Fibroblast of the aortic adventitia (primary cell): ENCODE results near the gene KMT2B. TPM values are rescaled to one million over a fixed set of nuclear protein-coding genes. Genes with fewer than 3 reads are reported as not detected.

Experiments
- DNase-seq: peaks from one replicate; pipeline ENCODE4 v3.0.0-alpha.2; 2010; ENCODE audit warnings: low read depth
- H3K4me3 ChIP-seq: 2 replicates; pipeline ENCODE4 v1.5.1; 2011; ENCODE audit warnings: low read depth, mild to moderate bottlenecking, control low read depth, low read length, moderate library complexity
- total RNA-seq: library from RNA; depleted of rRNA; stranded (reverse); fragments of >200 nt; gene quantifications from 2 replicates; pipeline ENCODE4 v1.2.3, GENCODE V29; 2012; ENCODE audit warnings: low replicate concordance
- TF ChIP-seq, protein P1 (sequence below): IDR thresholded peaks from 2 replicates; pipeline ENCODE4 v1.5.1; 2011; ENCODE audit warnings: mild to moderate bottlenecking, low read length, control low read depth, inconsistent platforms; ENCODE audit not compliant: insufficient read depth

KMT2B gene
- total RNA-seq, 1 donor, result 6.8 TPM

DNA sequence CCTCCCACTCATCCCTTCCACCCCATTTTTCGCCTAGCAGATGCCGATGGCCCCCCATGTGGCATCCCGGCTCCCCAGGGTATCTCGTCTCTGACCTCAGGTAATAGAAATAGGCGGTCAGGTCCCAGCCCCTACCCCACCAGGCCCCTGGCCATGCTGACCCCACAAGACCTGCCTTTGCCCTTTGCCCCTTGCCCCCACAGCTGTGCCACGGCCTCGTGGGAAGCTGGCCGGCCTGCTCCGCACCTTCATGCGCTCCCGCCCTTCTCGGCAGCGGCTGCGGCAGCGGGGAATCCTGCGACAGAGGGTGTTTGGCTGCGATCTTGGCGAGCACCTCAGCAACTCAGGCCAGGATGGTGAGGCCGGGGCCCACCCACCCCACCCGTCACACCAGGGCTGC, 62.9 kb downstream of the KMT2B start:
- DNase-seq, result no peak
- TF ChIP-seq, protein P1, sequence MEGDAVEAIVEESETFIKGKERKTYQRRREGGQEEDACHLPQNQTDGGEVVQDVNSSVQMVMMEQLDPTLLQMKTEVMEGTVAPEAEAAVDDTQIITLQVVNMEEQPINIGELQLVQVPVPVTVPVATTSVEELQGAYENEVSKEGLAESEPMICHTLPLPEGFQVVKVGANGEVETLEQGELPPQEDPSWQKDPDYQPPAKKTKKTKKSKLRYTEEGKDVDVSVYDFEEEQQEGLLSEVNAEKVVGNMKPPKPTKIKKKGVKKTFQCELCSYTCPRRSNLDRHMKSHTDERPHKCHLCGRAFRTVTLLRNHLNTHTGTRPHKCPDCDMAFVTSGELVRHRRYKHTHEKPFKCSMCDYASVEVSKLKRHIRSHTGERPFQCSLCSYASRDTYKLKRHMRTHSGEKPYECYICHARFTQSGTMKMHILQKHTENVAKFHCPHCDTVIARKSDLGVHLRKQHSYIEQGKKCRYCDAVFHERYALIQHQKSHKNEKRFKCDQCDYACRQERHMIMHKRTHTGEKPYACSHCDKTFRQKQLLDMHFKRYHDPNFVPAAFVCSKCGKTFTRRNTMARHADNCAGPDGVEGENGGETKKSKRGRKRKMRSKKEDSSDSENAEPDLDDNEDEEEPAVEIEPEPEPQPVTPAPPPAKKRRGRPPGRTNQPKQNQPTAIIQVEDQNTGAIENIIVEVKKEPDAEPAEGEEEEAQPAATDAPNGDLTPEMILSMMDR, result no peak
- no peak overlapping the region for H3K4me3 ChIP-seq

GRCh38 chr19:35781650-35782049, 63.8 kb downstream of the KMT2B start:
- TF ChIP-seq, protein P1, result no peak
- DNase-seq, result no peak
- H3K4me3 ChIP-seq, result no peak overlapping the region

DNA sequence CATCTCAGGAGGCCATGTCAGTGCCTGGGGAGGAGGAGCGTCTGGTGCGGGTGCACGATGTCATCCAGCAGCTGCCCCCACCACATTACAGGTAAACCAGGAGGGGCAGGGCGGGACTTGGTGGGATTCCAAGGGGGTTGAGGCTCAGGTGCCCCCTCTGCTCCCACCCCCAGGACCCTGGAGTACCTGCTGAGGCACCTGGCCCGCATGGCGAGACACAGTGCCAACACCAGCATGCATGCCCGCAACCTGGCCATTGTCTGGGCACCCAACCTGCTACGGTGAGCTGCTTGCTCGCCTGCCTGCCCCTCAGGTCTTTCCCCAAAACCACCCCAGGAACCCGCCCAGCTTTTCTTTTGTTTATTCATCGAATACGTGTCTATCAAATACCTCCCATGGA, 64.8 kb downstream of the KMT2B start:
- TF ChIP-seq, protein P1, result no peak
- no peak overlapping the region for H3K4me3 ChIP-seq
- DNase-seq, result no peak

DNA sequence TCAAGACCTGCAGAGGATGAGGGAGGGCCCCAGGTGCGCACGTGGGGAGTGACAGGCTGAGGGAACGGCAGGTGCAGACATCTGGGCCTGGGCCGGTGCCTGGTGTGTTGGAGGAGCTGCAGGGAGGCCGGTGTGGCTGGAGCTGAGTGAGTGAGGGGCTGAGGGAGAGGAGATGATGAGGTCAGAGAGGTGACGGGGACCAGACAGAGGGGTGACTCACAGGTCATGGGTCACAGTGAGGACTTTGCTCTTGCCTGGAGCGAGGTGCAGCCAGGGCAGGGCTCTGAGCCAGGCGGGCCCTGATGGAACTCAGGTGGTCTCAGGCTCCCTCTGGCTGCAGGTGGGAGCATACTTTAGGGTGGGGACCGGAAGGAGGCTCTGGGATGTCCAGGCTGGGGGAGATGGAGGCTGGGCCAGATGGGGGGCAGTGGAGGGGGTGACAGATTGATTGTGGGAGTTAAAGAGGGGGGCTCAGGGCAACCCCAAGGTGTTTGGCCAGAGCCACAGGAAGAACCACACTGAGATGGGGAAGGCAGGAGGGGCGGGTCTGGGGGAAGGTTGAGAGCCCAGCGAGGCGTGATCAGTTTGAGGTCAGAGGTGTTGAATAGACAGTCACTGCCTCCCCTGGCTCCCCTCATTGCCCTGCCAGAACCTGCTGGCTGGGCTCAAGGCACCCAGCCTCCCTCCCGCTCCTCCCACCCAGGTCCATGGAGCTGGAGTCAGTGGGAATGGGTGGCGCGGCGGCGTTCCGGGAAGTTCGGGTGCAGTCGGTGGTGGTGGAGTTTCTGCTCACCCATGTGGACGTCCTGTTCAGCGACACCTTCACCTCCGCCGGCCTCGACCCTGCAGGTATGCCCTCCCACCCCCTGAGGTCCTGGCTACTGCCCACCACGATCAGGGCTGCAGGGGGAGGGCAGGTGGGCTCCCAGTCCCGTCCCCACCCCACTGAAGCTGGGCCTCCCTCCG, 65.9 kb downstream of the KMT2B start:
- no peak for DNase-seq
- TF ChIP-seq, protein P1, result no peak

GRCh38 chr19:35784503-35785338, 66.9 kb downstream of the KMT2B start:
- no peak for DNase-seq
- H3K4me3 ChIP-seq, result no peak overlapping the region
- TF ChIP-seq, protein P1, result no peak

More for the DNA sequence above, 65.9 kb downstream of the KMT2B start:
- no peak overlapping the region for H3K4me3 ChIP-seq

GRCh38 chr19:35785339-35785627, 67.5 kb downstream of the KMT2B start:
- no peak overlapping the region for H3K4me3 ChIP-seq
- no peak for DNase-seq
- TF ChIP-seq, protein P1, result no peak
